ENCODE results near the gene DENND11. TPM values are rescaled to one million over a fixed set of nuclear protein-coding genes. Genes with fewer than 3 reads are reported as not detected.

DENND11 gene
- total and polyA plus RNA-seq, 2 donors (not counting 3 experiments of a cell fraction or from before 2014, with no cell fraction given), result 14.7 to 25.9 TPM

DNA sequence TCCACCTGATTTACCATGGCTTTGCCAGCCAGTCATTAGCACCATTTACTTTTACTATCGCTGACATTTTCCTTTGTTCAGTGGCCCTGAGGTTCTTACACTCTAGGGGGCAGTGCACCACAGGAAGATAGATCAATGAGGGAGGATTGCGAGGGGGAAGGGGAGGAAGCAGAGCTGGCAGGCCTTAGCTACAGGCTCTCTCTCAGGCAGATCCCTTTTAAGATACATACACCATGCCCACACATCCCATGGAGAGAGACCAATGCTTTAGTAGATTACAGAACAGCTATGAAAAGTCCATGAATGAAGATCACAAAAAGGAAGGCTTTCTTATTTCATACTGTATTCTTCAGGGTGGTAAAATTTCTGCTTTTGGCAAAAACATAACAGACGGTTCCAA lies 47.4 kb downstream of the DENND11 start:
- Histone ChIP-seq H3K27me3 (ENCODE audit: control insufficient read depth in 2 of 2, insufficient read depth in 2 of 2, low read length in 2 of 2) (no peaks in the 10 kb centered on the region), H3K36me3 (ENCODE audit: control insufficient read depth in 2 of 2, extremely low read depth in 1 of 2, insufficient read depth in 2 of 2, low read length in 2 of 2) (peaks cover 5 to 12% of the 10 kb centered on the region in 2 experiments), H3K9me1 (replicated peaks; ENCODE audit: control insufficient read depth, extremely low read depth, insufficient read depth, low read length) (no peaks in the 10 kb centered on the region), H4K20me1 (replicated peaks; ENCODE audit: control insufficient read depth, extremely low read depth, insufficient read depth, low read length) (no peaks in the 10 kb centered on the region), H2AFZ (ENCODE audit: low read depth, low read length) (peak overlapping the region; percentile 51), H3K4me2 (ENCODE audit: insufficient read depth, low read length) (no peak overlapping the region), H3K9ac (replicated peaks; ENCODE audit: extremely low read depth, insufficient read depth, low read length) (peak overlapping the region; percentile 44), H3K79me2 (ENCODE audit: control insufficient read depth, insufficient read depth, low read length) (no peaks in the 10 kb centered on the region), H3K4me3 (replicated peaks in 1 of 3; ENCODE audit: insufficient read depth in 1 of 3, low read depth in 1 of 3, low read length in 3 of 3) (no peak overlapping the region), H3K27ac (ENCODE audit: insufficient read depth, low read depth, low read length) (peak overlapping the region; percentile 46), H3K4me1 (ENCODE audit: control insufficient read depth, extremely low read depth, insufficient read depth, low read length) (peaks cover 16% of the 10 kb centered on the region), H3K9me3 (replicated peaks; ENCODE audit: control insufficient read depth, insufficient read depth, low read length) (no peaks in the 10 kb centered on the region)
- peak; percentile 48 for FAIRE-seq
- no TSS peak for BruUV-seq (replicated peaks)
- DNase-seq (ENCODE audit: low read depth, low spot score), result peak; percentile 94
- CTCF ChIA-PET, result interaction anchor here (0.6 to 4.8 kb wide), 36 partner anchors 8 to 731 kb away, joined by 3 to 83 read pairs (median 5); partner anchors contain the start of genes DENND11, SSBP1, TAS2R5 and WEE2
- TF ChIP-seq, protein P1, sequence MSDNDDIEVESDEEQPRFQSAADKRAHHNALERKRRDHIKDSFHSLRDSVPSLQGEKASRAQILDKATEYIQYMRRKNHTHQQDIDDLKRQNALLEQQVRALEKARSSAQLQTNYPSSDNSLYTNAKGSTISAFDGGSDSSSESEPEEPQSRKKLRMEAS (IDR thresholded peaks at IDR 0.05; ENCODE audit: insufficient read depth, insufficient read length), result no peak
- TF ChIP-seq EZH2 (IDR thresholded peaks at IDR 0.05; ENCODE audit: borderline replicate concordance, low read depth, low read length, severe bottlenecking), result no peak
- no peak for TF ChIP-seq POLR2AphosphoS5 (IDR thresholded peaks at IDR 0.05; ENCODE audit: insufficient read depth, low read depth, low read length)
- no peak for TF ChIP-seq MYC (IDR thresholded peaks at IDR 0.05; ENCODE audit: low read depth, low read length)
- peak; percentile 81 for TF ChIP-seq CTCF (IDR thresholded peaks at IDR 0.05; ENCODE audit: extremely low read depth in 1 of 2, insufficient read depth in 1 of 2, low read depth in 1 of 2, low read length in 2 of 2)
- TF ChIP-seq POLR2A (IDR thresholded peaks at IDR 0.05; ENCODE audit: low read depth, low read length), result no peak
- TF ChIP-seq FOS (IDR thresholded peaks at IDR 0.05; ENCODE audit: borderline replicate concordance, insufficient read depth, low read length), result no peak
- no peak for TF ChIP-seq GATA2 (IDR thresholded peaks at IDR 0.05; ENCODE audit: insufficient read depth, insufficient read length, low read depth, low read length)
- POLR2A ChIA-PET, result no interaction called here
- dilution Hi-C loops (cut with MboI; ENCODE audit: extremely low pct_ligation_motif_present, low sequenced_read_pairs), result no loop called here
- intact Hi-C loops (cut with micrococcal nuclease), result loop anchor here (1.0 to 10.0 kb wide), 7 partner anchors 20 to 980 kb away; partner anchors contain the start of genes ADCK2, SSBP1 and TMEM178B
